ENCODE measurements around the gene PRSS53.

Gene PRSS53

GRCh38 chr16:31134091-31134571, 45.4 kb upstream of the PRSS53 start:
- Histone ChIP-seq H3K4me3 (ENCODE audit: low read depth, low read length) (no peak overlapping the region), H3K27me3 (replicated peaks) (no peaks in the 10 kb centered on the region), H3K36me3 (replicated peaks) (no peaks in the 10 kb centered on the region), H3K27ac (no peak overlapping the region)
- in situ Hi-C loops (cut with HindIII; ENCODE audit: low pct_ligation_motif_present, low sequenced_read_pairs): no loop called here
- TF ChIP-seq CTCF (IDR thresholded peaks at IDR 0.05; ENCODE audit: low read depth, low read length, missing control alignments): no peak
- DNase-seq: no peak

- no peak overlapping the region for H3K27ac ChIP-seq
- in situ Hi-C loops (cut with HindIII; ENCODE audit: low pct_ligation_motif_present, low sequenced_read_pairs): no loop called here
- TF ChIP-seq CTCF (IDR thresholded peaks at IDR 0.05; ENCODE audit: low read depth, low read length, missing control alignments): no peak
- H3K36me3 ChIP-seq (replicated peaks): no peaks in the 10 kb centered on the region
- no peak for DNase-seq
- H3K27me3 ChIP-seq (replicated peaks): no peaks in the 10 kb centered on the region
- no peak overlapping the region for H3K4me3 ChIP-seq (ENCODE audit: low read depth, low read length)
Measured at GRCh38 chr16:31133046-31133501, 44.3 kb upstream of the PRSS53 start.

GRCh38 chr16:31132303-31132979, 43.7 kb upstream of the PRSS53 start:
- Histone ChIP-seq H3K36me3 (replicated peaks) (no peaks in the 10 kb centered on the region), H3K27me3 (replicated peaks) (no peaks in the 10 kb centered on the region), H3K4me3 (ENCODE audit: low read depth, low read length) (no peak overlapping the region), H3K27ac (no peak overlapping the region)
- in situ Hi-C loops (cut with HindIII; ENCODE audit: low pct_ligation_motif_present, low sequenced_read_pairs): no loop called here
- no peak for DNase-seq
- TF ChIP-seq CTCF (IDR thresholded peaks at IDR 0.05; ENCODE audit: low read depth, low read length, missing control alignments): no peak

GRCh38 chr16:31131841-31132271, 43.1 kb upstream of the PRSS53 start:
- Histone ChIP-seq H3K27me3 (replicated peaks) (no peaks in the 10 kb centered on the region), H3K4me3 (ENCODE audit: low read depth, low read length) (no peak overlapping the region), H3K27ac (no peak overlapping the region), H3K36me3 (replicated peaks) (peaks cover 2% of the 10 kb centered on the region)
- no peak for TF ChIP-seq CTCF (IDR thresholded peaks at IDR 0.05; ENCODE audit: low read depth, low read length, missing control alignments)
- in situ Hi-C loops (cut with HindIII; ENCODE audit: low pct_ligation_motif_present, low sequenced_read_pairs): no loop called here
- no peak for DNase-seq

- in situ Hi-C loops (cut with HindIII; ENCODE audit: low pct_ligation_motif_present, low sequenced_read_pairs): no loop called here
- Histone ChIP-seq H3K4me3 (ENCODE audit: low read depth, low read length) (no peak overlapping the region), H3K36me3 (replicated peaks) (peaks cover 2% of the 10 kb centered on the region), H3K27me3 (replicated peaks) (no peaks in the 10 kb centered on the region), H3K27ac (no peak overlapping the region)
- TF ChIP-seq CTCF (IDR thresholded peaks at IDR 0.05; ENCODE audit: low read depth, low read length, missing control alignments): no peak
- DNase-seq: no peak
Measured at GRCh38 chr16:31131416-31131815, 42.7 kb upstream of the PRSS53 start.

GRCh38 chr16:31130899-31131298, 42.2 kb upstream of the PRSS53 start:
- TF ChIP-seq CTCF (IDR thresholded peaks at IDR 0.05; ENCODE audit: low read depth, low read length, missing control alignments): no peak
- Histone ChIP-seq H3K27me3 (replicated peaks) (no peaks in the 10 kb centered on the region), H3K4me3 (ENCODE audit: low read depth, low read length) (no peak overlapping the region), H3K36me3 (replicated peaks) (peaks cover 2% of the 10 kb centered on the region), H3K27ac (no peak overlapping the region)
- no peak for DNase-seq
- in situ Hi-C loops (cut with HindIII; ENCODE audit: low pct_ligation_motif_present, low sequenced_read_pairs): no loop called here
